Endothelial cell of umbilical vein (primary cell): ENCODE results near the gene PRKAG2. TPM values are rescaled to one million over a fixed set of nuclear protein-coding genes. Genes with fewer than 3 reads are reported as not detected.

Experiments
- BruUV-seq: library from RNA; stranded (reverse); fragments of 400-500 nt; replicated peaks from 2 replicates; lab custom pipeline; 2021; lab: Mats Ljungman, UMichigan
- CTCF ChIA-PET: fragments of 300-600, 350-600 bp; sonication (Branson Sonifier 250); formaldehyde crosslinking; loops from one replicate; lab custom pipeline; 2021; ENCODE audit warnings: antibody characterized with exemption, inconsistent platforms; lab: Charles Lee
- POLR2A ChIA-PET: fragments of 300-600, 350-600 bp; sonication (Branson Sonifier 250); formaldehyde crosslinking; loops from one replicate; lab custom pipeline; 2021; ENCODE audit warnings: antibody characterized with exemption, inconsistent platforms; lab: Charles Lee
- DNase-seq: peaks from one replicate; pipeline ENCODE4 v3.0.0-alpha.2; 2011; ENCODE audit warnings: low read depth, low spot score
- FAIRE-seq: peaks from 2 replicates; lab custom pipeline; 2011; peaks lifted over from hg19 to GRCh38; lab: Jason Lieb, UNC
- H2AFZ ChIP-seq: 2 replicates; pipeline ENCODE4 v1.6.0; 2012; ENCODE audit warnings: low read depth, low read length, control low read depth, inconsistent platforms
- H3K27ac ChIP-seq: 2 replicates; pipeline ENCODE4 v1.5.1; 2011; ENCODE audit warnings: low read depth, mild to moderate bottlenecking, control low read depth, low read length, moderate library complexity; ENCODE audit not compliant: insufficient read depth
- H3K27me3 ChIP-seq, 2 experiments: 2 replicates each; pipeline versions ENCODE4 v1.6.0 to v1.6.1; 2011; ENCODE audit warnings: low read length in 2 of 2, mixed read lengths in 1 of 2; ENCODE audit not compliant: control insufficient read depth in 2 of 2, insufficient read depth in 2 of 2
- H3K36me3 ChIP-seq, 2 experiments: 2 replicates in 1 of 2; 3 replicates in 1 of 2; pipeline ENCODE4 v1.5.1; 2011; ENCODE audit warnings: low read length in 2 of 2, mild to moderate bottlenecking in 1 of 2, moderate library complexity in 1 of 2; ENCODE audit not compliant: control insufficient read depth in 2 of 2, insufficient read depth in 2 of 2; ENCODE audit errors: extremely low read depth in 1 of 2
- H3K4me1 ChIP-seq: 3 replicates; pipeline ENCODE4 v1.5.1; 2011; ENCODE audit warnings: mild to moderate bottlenecking, low read length; ENCODE audit not compliant: control insufficient read depth, insufficient read depth; ENCODE audit errors: extremely low read depth
- H3K4me2 ChIP-seq: 2 replicates; pipeline ENCODE4 v1.6.1; 2011; ENCODE audit warnings: low read length, control low read depth, mixed read lengths; ENCODE audit not compliant: insufficient read depth
- H3K4me3 ChIP-seq, 3 experiments: fragments of 200-600 bp in 1 of 3; sonication (generic), shearing (Covaris generic) in 1 of 3; replicated peaks in 1 of 3; 2 replicates each; pipeline ENCODE4 v1.5.1; 2011 to 2016; ENCODE audit warnings: control low read depth in 3 of 3, low read length in 3 of 3, mild to moderate bottlenecking in 2 of 3, inconsistent platforms in 1 of 3, low read depth in 1 of 3, moderate library complexity in 1 of 3; ENCODE audit not compliant: insufficient read depth in 1 of 3
- H3K79me2 ChIP-seq: 2 replicates; pipeline ENCODE4 v1.6.0; 2012; ENCODE audit warnings: low read length, inconsistent platforms; ENCODE audit not compliant: control insufficient read depth, insufficient read depth
- H3K9ac ChIP-seq: replicated peaks from 2 replicates; pipeline ENCODE3; 2011; ENCODE audit warnings: low read length, control low read depth; ENCODE audit not compliant: insufficient read depth; ENCODE audit errors: extremely low read depth
- H3K9me1 ChIP-seq: replicated peaks from 3 replicates; pipeline ENCODE4 v1.6.0; 2011; ENCODE audit warnings: mild to moderate bottlenecking, low read length; ENCODE audit not compliant: control insufficient read depth, insufficient read depth; ENCODE audit errors: extremely low read depth
- H3K9me3 ChIP-seq: replicated peaks from 2 replicates; pipeline ENCODE4 v1.5.1; 2012; ENCODE audit warnings: low read length, inconsistent platforms; ENCODE audit not compliant: control insufficient read depth, insufficient read depth
- H4K20me1 ChIP-seq: replicated peaks from 2 replicates; pipeline ENCODE3; 2011; ENCODE audit warnings: mild to moderate bottlenecking, low read length; ENCODE audit not compliant: control insufficient read depth, insufficient read depth; ENCODE audit errors: extremely low read depth
- CTCF ChIP-seq, 2 donors: IDR thresholded peaks; 1 replicate in 1 of 2; 2 replicates in 1 of 2; pipeline ENCODE4 v1.5.1; 2011; ENCODE audit warnings: low read length in 2 of 2, mild to moderate bottlenecking in 2 of 2, moderate library complexity in 2 of 2, control low read depth in 1 of 2, inconsistent platforms in 1 of 2, low read depth in 1 of 2; ENCODE audit not compliant: insufficient read depth in 1 of 2; ENCODE audit errors: extremely low read depth in 1 of 2
- EZH2 ChIP-seq: IDR thresholded peaks from 2 replicates; pipeline ENCODE4 v1.6.1; 2012; ENCODE audit warnings: borderline replicate concordance, low read depth, mild to moderate bottlenecking, moderate library complexity, low read length, inconsistent platforms; ENCODE audit not compliant: severe bottlenecking
- FOS ChIP-seq: IDR thresholded peaks from 2 replicates; pipeline ENCODE4 v1.6.1; 2011; ENCODE audit warnings: mild to moderate bottlenecking, low read length, moderate library complexity, borderline replicate concordance; ENCODE audit not compliant: insufficient read depth
- GATA2 ChIP-seq: IDR thresholded peaks from 2 replicates; pipeline ENCODE4 v1.7.0; 2011; ENCODE audit warnings: low read depth, mild to moderate bottlenecking, moderate library complexity, mixed read lengths, low read length; ENCODE audit not compliant: insufficient read length, insufficient read depth
- JUN ChIP-seq: IDR thresholded peaks from 2 replicates; pipeline ENCODE4 v1.6.1; 2011; ENCODE audit warnings: borderline replicate concordance, low read depth; ENCODE audit not compliant: insufficient read length, insufficient read depth
- MAX ChIP-seq: IDR thresholded peaks from 2 replicates; pipeline ENCODE4 v1.6.1; 2011; ENCODE audit not compliant: insufficient read depth, insufficient read length
- MYC ChIP-seq: IDR thresholded peaks from one replicate; pipeline ENCODE4 v1.6.1; 2011; ENCODE audit warnings: mild to moderate bottlenecking, low read depth, low read length
- POLR2A ChIP-seq: IDR thresholded peaks from 2 replicates; pipeline ENCODE4 v1.6.1; 2012; ENCODE audit warnings: low read depth, mild to moderate bottlenecking, control low read depth, low read length
- POLR2AphosphoS5 ChIP-seq: IDR thresholded peaks from 2 replicates; pipeline ENCODE4 v1.6.1; 2012; ENCODE audit warnings: low read depth, mild to moderate bottlenecking, control low read depth, low read length, moderate library complexity; ENCODE audit not compliant: insufficient read depth
- dilution Hi-C: fragments of 300-500 bp; cut with MboI; formaldehyde crosslinking; loops from one replicate; pipeline ENCODE4 v1.15.0; 2019; ENCODE audit warnings: low sequenced_read_pairs; ENCODE audit not compliant: extremely low pct_ligation_motif_present
- intact Hi-C: fragments of 100-400 bp; cut with micrococcal nuclease; formaldehyde crosslinking; loops from one replicate; pipeline ENCODE4 v1.10.0; 2022
- polyA plus RNA-seq, 4 experiments: library from polyadenylated mRNA; depleted of rRNA in 3 of 4; stranded (reverse) in 3 of 4; unstranded in 1 of 4; fragments of >200 nt; gene quantifications; 2 replicates each; pipeline versions ENCODE4 v1.2.1 to v1.2.3, GENCODE V29; 2011 to 2012; ENCODE audit warnings: missing spikeins in 1 of 4
- total RNA-seq: library from RNA; stranded (reverse); gene quantifications from 2 replicates; pipeline ENCODE4 v1.2.3, GENCODE V29; 2021

PRKAG2 gene
- total and polyA plus RNA-seq, 2 donors (not counting 3 experiments of a cell fraction or from before 2014, with no cell fraction given), result 19.3 to 51.5 TPM

GRCh38 chr7:151731022-151731441 is 145.9 kb downstream of the PRKAG2 start:
- dilution Hi-C loops, result no loop called here
- Histone ChIP-seq H3K9me1 (no peaks in the 10 kb centered on the region), H3K79me2 (no peaks in the 10 kb centered on the region), H3K4me3 (no peak overlapping the region), H3K9me3 (no peaks in the 10 kb centered on the region), H4K20me1 (no peaks in the 10 kb centered on the region), H3K27me3 (no peaks in the 10 kb centered on the region), H3K4me2 (no peak overlapping the region), H3K9ac (no peak overlapping the region), H3K4me1 (peaks cover 19% of the 10 kb centered on the region), H2AFZ (no peak overlapping the region), H3K27ac (no peak overlapping the region), H3K36me3 (no peaks in the 10 kb centered on the region)
- no TSS peak for BruUV-seq
- ChIA-PET CTCF (interaction anchor here (1.2 kb wide), 1 partner anchor 16 kb away, joined by 3 read pairs; no protein-coding TSS in a partner anchor), POLR2A (no interaction called here)
- TF ChIP-seq CTCF (IDR thresholded peaks at IDR 0.05; ENCODE audit: extremely low read depth in 1 of 2, insufficient read depth in 1 of 2, low read depth in 1 of 2, low read length in 2 of 2) (no peak), EZH2 (no peak), POLR2AphosphoS5 (no peak), POLR2A (no peak), MYC (no peak), GATA2 (no peak), MAX (no peak), FOS (no peak), JUN (no peak)
- FAIRE-seq (no peak), DNase-seq (no peak)
- intact Hi-C loops, result no loop called here
